Measurements from ENCODE around the gene SPAG7.

Gene SPAG7

GRCh38 chr17:4974115-4974670, 6.6 kb upstream of the SPAG7 start:
- no peak for DNase-seq

GRCh38 chr17:4973256-4974114, 5.9 kb upstream of the SPAG7 start:
- DNase-seq, result no peak

GRCh38 chr17:4972752-4973151, 5.1 kb upstream of the SPAG7 start:
- no peak for DNase-seq

GRCh38 chr17:4972322-4972721, 4.7 kb upstream of the SPAG7 start:
- DNase-seq, result no peak

GRCh38 chr17:4971826-4972225, 4.2 kb upstream of the SPAG7 start:
- DNase-seq, result no peak

GRCh38 chr17:4970273-4970672, 2.7 kb upstream of the SPAG7 start:
- DNase-seq, result no peak

- no peak for DNase-seq
Measured at GRCh38 chr17:4969551-4970173, 2.0 kb upstream of the SPAG7 start.

- peak; percentile 37 for DNase-seq
Measured at GRCh38 chr17:4969047-4969550, 1.5 kb upstream of the SPAG7 start.

- no peak for DNase-seq
Measured at GRCh38 chr17:4968486-4969046, 949 bp upstream of the SPAG7 start.

GRCh38 chr17:4966844-4967538, 626 bp downstream of the SPAG7 start:
- DNase-seq, result peak; percentile 100

GRCh38 chr17:4965311-4965986, 2.2 kb downstream of the SPAG7 start:
- DNase-seq, result no peak

GRCh38 chr17:4960279-4960922, 7.2 kb downstream of the SPAG7 start:
- DNase-seq, result no peak

GRCh38 chr17:4959261-4959965, 8.2 kb downstream of the SPAG7 start:
- DNase-seq, result no peak

- DNase-seq, result no peak
Measured at GRCh38 chr17:4958102-4958501, 9.5 kb downstream of the SPAG7 start.

- DNase-seq, result peak; percentile 40
Measured at GRCh38 chr17:4956493-4957061, 11.0 kb downstream of the SPAG7 start.

GRCh38 chr17:4955091-4955490, 12.5 kb downstream of the SPAG7 start:
- DNase-seq, result no peak

- no peak for DNase-seq
Measured at GRCh38 chr17:4953451-4953961, 14.1 kb downstream of the SPAG7 start.

- DNase-seq, result no peak
Measured at GRCh38 chr17:4951486-4951885, 16.1 kb downstream of the SPAG7 start.

- DNase-seq, result no peak
Measured at GRCh38 chr17:4950746-4951204, 16.8 kb downstream of the SPAG7 start, which contains the start of gene ENO3. TSS of gene ENO3 (plus strand) at chr17:4951119. CDS start at chr17:4951830, 711 bp downstream.

- DNase-seq, result no peak
Measured at GRCh38 chr17:4950075-4950745, 17.4 kb downstream of the SPAG7 start.
